HEK293T (cell line): ENCODE measurements around the gene OR2D3.

ENCODE experiments used
- CTCF ChIA-PET: fragments of 350-600 bp; formaldehyde crosslinking; extraction: SDS; loops from one replicate; lab custom pipeline; 2021; ENCODE audit warnings: antibody characterized with exemption, inconsistent platforms; lab: Yijun Ruan, JAX
- POLR2A ChIA-PET: fragments of 350-600 bp; formaldehyde crosslinking; extraction: SDS; loops from one replicate; lab custom pipeline; 2020; ENCODE audit warnings: antibody characterized with exemption, inconsistent platforms; lab: Yijun Ruan, JAX
- DNase-seq: peaks from one replicate; pipeline ENCODE4 v3.0.0; 2012; ENCODE audit warnings: mixed read lengths; ENCODE audit errors: extremely low spot score
- ARNT ChIP-seq: fragments of 450-650 bp; IDR thresholded peaks from 2 replicates; pipeline ENCODE4 v1.6.1; 2017; ENCODE audit warnings: mild to moderate bottlenecking
- BHLHE40 ChIP-seq: fragments of 450-650 bp; IDR thresholded peaks from 2 replicates; pipeline ENCODE4 v1.6.1; 2016; ENCODE audit warnings: mild to moderate bottlenecking, moderate library complexity, borderline replicate concordance
- CTBP1 ChIP-seq: fragments of 450-650 bp; IDR thresholded peaks from 2 replicates; pipeline ENCODE4 v1.6.1; 2016; ENCODE audit warnings: borderline replicate concordance
- ELF4 ChIP-seq: fragments of 450-650 bp; IDR thresholded peaks from 2 replicates; pipeline ENCODE4 v1.6.1; 2017; ENCODE audit warnings: antibody characterized with exemption
- FOXA1 ChIP-seq: fragments of 450-650 bp; IDR thresholded peaks from 2 replicates; pipeline ENCODE4 v1.6.1; 2016; ENCODE audit warnings: mild to moderate bottlenecking
- FOXK2 ChIP-seq: fragments of 450-650 bp; IDR thresholded peaks from 2 replicates; pipeline ENCODE4 v1.6.1; 2016; ENCODE audit warnings: mild to moderate bottlenecking
- FOXM1 ChIP-seq: fragments of 450-650 bp; IDR thresholded peaks from 2 replicates; pipeline ENCODE4 v1.6.1; 2017; ENCODE audit warnings: mild to moderate bottlenecking, borderline replicate concordance
- HDGF ChIP-seq: fragments of 450-650 bp; IDR thresholded peaks from 2 replicates; pipeline ENCODE4 v1.6.1; 2017; ENCODE audit warnings: antibody characterized with exemption, borderline replicate concordance
- L3MBTL2 ChIP-seq: fragments of 450-650 bp; conservative IDR thresholded peaks from 2 replicates; pipeline ENCODE4 v1.6.1; 2016; ENCODE audit warnings: mild to moderate bottlenecking
- LEF1 ChIP-seq: fragments of 450-650 bp; IDR thresholded peaks from 2 replicates; pipeline ENCODE4 v1.6.1; 2017; ENCODE audit warnings: mild to moderate bottlenecking, borderline replicate concordance
- NFRKB ChIP-seq: fragments of 450-650 bp; IDR thresholded peaks from 2 replicates; pipeline ENCODE4 v1.6.1; 2016; ENCODE audit warnings: mild to moderate bottlenecking, moderate library complexity
- SP1 ChIP-seq: fragments of 450-650 bp; IDR thresholded peaks from 2 replicates; pipeline ENCODE4 v1.6.1; 2017
- SUZ12 ChIP-seq: fragments of 450-650 bp; IDR thresholded peaks from 2 replicates; pipeline ENCODE4 v1.6.1; 2016; ENCODE audit warnings: mild to moderate bottlenecking
- TARDBP ChIP-seq: fragments of 450-650 bp; IDR thresholded peaks from 2 replicates; pipeline ENCODE4 v1.6.1; 2016
- ZNF384 ChIP-seq: fragments of 450-650 bp; IDR thresholded peaks from 2 replicates; pipeline ENCODE4 v1.6.1; 2016
- TF ChIP-seq, protein P1 (sequence below): fragments of 450-650 bp; IDR thresholded peaks from 2 replicates; pipeline ENCODE4 v1.6.1; 2016

OR2D3 gene

DNA sequence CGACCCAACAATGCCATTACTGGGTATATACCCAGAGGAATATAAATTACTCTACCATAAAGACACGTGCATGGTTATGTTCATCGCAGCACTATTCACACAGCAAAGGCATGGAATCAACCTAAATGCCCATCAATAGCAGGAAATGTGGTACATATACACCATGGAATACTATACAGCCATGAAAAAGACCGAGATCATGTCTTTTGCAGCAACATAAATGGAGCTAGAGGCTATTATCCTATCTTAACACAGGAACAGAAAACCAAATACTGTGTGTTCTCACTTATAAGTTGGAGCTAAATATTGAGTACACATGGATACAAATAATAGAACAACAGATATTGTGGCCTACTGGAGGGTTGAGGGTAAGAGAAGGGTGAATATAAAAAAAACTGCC, 32.0 kb upstream of the OR2D3 start:
- ChIA-PET POLR2A (no interaction called here), CTCF (interaction anchor here (0.6 kb wide), 2 partner anchors 11 to 77 kb away, joined by 3 read pairs; no protein-coding TSS in a partner anchor)
- TF ChIP-seq BHLHE40 (no peak), NFRKB (no peak), HDGF (no peak), ELF4 (no peak), CTBP1 (no peak), LEF1 (no peak), SUZ12 (no peak), L3MBTL2 (no peak), FOXK2 (no peak), TARDBP (no peak), ARNT (no peak), FOXA1 (no peak), ZNF384 (no peak), SP1 (no peak), FOXM1 (no peak)
- TF ChIP-seq, protein P1, sequence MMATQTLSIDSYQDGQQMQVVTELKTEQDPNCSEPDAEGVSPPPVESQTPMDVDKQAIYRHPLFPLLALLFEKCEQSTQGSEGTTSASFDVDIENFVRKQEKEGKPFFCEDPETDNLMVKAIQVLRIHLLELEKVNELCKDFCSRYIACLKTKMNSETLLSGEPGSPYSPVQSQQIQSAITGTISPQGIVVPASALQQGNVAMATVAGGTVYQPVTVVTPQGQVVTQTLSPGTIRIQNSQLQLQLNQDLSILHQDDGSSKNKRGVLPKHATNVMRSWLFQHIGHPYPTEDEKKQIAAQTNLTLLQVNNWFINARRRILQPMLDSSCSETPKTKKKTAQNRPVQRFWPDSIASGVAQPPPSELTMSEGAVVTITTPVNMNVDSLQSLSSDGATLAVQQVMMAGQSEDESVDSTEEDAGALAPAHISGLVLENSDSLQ = no peak
- DNase-seq = no peak

DNA sequence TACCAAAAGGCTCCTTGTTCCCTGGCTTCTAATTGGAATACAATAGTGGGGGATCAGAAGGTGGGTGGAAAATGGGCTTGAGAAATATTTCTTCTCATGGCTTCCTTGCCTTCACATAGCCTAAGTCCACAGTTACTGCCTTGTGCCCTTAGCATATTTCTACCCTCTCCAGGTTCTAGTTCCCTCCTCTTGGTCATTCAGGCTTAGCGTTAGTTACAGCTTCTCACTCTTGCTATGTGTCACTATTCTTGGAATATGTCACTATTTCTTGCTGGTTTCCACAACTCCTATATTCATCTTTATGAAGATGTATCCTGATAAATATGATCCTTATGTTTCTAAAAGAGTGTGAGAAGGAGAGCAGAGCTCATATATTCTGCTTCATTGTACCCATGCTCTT, 31.0 kb upstream of the OR2D3 start:
- TF ChIP-seq, protein P1 = no peak
- no peak for TF ChIP-seq CTBP1
- TF ChIP-seq TARDBP = no peak
- no peak for TF ChIP-seq HDGF
- TF ChIP-seq LEF1 = no peak
- POLR2A ChIA-PET = no interaction called here
- CTCF ChIA-PET = no interaction called here
- no peak for DNase-seq

DNA sequence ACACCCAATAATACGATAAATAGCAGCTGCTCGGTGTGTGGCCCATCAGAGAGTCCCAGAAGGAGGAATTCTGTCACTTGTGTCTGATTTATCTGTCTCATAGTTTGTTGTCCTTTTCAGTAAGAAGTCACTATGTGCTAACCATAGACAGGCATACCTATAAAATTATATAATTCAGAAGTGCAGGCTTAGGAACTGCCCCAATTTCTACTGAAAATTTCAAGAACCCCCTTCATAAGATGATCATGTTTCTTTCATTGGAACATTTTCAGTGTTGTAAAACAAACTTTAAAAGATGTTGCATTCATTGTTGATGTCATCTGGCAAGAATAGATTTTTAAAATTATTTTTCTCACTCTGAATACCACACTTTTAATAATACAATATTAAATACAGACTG, 28.4 kb upstream of the OR2D3 start, which contains the start of gene OR2D2:
Gene OR2D2, minus strand, starts transcription at position 101 of the 400 bp plus-strand sequence. Its CDS starts 0 bp downstream, at position 101.
- CTCF ChIA-PET = no interaction called here
- DNase-seq = no peak
- POLR2A ChIA-PET = no interaction called here
- TF ChIP-seq FOXM1 = no peak
- TF ChIP-seq ELF4 = no peak

DNA sequence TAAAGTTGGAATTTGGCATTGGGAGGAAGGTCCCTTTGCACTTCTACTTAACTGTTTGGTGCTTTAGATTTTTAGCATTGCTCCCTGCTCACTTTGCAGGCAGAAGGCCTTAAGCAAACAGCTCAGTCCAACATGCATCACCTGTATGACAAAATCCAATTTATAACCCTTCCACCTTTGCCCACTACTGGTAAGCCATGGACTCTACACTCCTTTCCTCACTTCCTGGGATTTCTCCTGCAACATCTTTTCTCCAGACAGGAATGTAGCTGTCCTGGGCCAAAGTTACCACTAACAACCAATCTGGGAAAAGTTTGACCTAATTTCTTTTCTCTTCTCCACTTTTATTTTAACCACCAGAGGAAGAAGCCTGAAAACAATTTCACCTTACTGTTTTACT, 26.7 kb upstream of the OR2D3 start:
- CTCF ChIA-PET = no interaction called here
- no peak for DNase-seq
- POLR2A ChIA-PET = no interaction called here
- no peak for TF ChIP-seq L3MBTL2
- no peak for TF ChIP-seq HDGF
- no peak for TF ChIP-seq ZNF384
- no peak for TF ChIP-seq BHLHE40
- no peak for TF ChIP-seq FOXM1
- TF ChIP-seq SUZ12 = no peak
- TF ChIP-seq FOXK2 = no peak
- no peak for TF ChIP-seq ARNT
- no peak for TF ChIP-seq TARDBP
- TF ChIP-seq FOXA1 = no peak
- TF ChIP-seq ELF4 = no peak
- no peak for TF ChIP-seq LEF1
- TF ChIP-seq NFRKB = no peak
- no peak for TF ChIP-seq CTBP1
- TF ChIP-seq SP1 = no peak
- TF ChIP-seq, protein P1 = no peak

DNA sequence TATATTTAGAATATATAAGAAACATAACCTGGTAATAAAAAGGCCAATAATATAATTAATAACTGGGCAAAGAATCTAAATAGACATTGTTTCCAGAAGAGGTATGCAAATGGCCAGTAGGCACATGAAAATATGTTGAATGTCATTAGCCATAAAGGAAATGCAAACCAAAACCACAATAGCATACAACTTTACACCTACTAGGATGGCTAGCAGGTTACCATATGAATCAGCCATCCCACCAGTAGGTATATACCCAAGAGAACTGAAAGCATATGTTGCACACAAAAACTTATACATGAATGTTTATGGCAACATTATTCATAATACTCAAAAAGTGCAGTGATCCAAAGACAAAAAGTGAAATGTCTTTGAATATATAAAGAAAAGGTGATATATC, 25.8 kb upstream of the OR2D3 start:
- ChIA-PET CTCF (no interaction called here), POLR2A (no interaction called here)
- no peak for TF ChIP-seq SUZ12
- TF ChIP-seq, protein P1 = no peak
- TF ChIP-seq SP1 = no peak
- TF ChIP-seq ZNF384 = no peak
- no peak for TF ChIP-seq ARNT
- no peak for TF ChIP-seq FOXM1
- TF ChIP-seq NFRKB = no peak
- TF ChIP-seq BHLHE40 = no peak
- no peak for TF ChIP-seq FOXK2
- TF ChIP-seq ELF4 = no peak
- TF ChIP-seq LEF1 = no peak
- TF ChIP-seq CTBP1 = no peak
- no peak for TF ChIP-seq L3MBTL2
- TF ChIP-seq TARDBP = no peak
- TF ChIP-seq FOXA1 = no peak
- no peak for TF ChIP-seq HDGF
- DNase-seq = no peak

DNA sequence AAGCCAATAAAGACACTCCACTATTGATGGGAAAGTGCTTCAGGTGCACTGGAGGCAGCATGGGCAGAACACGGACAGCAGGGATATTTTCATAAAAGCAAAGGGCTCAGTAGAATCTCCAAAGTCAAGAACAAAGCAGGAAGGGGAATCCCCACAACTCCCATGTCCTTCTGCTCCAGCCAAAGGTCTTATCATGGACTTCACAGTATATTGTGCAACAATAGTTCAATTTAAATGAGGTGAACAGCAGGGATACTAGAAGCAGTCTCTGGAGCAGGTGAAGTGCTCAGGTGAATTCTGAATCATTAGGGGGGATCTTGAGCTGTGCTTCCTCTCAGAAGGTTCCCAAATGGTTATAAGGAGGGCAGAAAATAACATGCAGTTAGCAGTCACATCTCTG, 21.9 kb upstream of the OR2D3 start:
- DNase-seq = no peak
- no peak for TF ChIP-seq TARDBP
- TF ChIP-seq, protein P1 = no peak
- no peak for TF ChIP-seq FOXM1
- no peak for TF ChIP-seq L3MBTL2
- TF ChIP-seq ARNT = no peak
- TF ChIP-seq SUZ12 = no peak
- no peak for TF ChIP-seq HDGF
- ChIA-PET POLR2A (no interaction called here), CTCF (no interaction called here)
